ENCODE data around the gene ZNF281.
A peak's percentile ranks its signal among the peaks of the same experiment; 100 is the strongest.
"Not testable (repeated sequence)": the region's sequence is repeated elsewhere in the genome, so short reads cannot be mapped to it uniquely, and the experiment has no call there.

The ZNF281 gene

GRCh38 chr1:200409761-200410565 lies at the start of gene ZNF281:
Gene ZNF281, minus strand, starts transcription at chr1:200410036. Its CDS starts 331 bp downstream, at chr1:200409705.
- peak; percentile 92 to 96 for DNase-seq (ENCODE audit: low read depth in 2 of 2)

- no peak for DNase-seq (ENCODE audit: low read depth in 2 of 2)
These were observed 48.9 kb upstream of the ZNF281 start for GRCh38 chr1:200458780-200459179.

- DNase-seq (ENCODE audit: low read depth in 2 of 2), result no peak
These were observed 48.0 kb upstream of the ZNF281 start for GRCh38 chr1:200457810-200458209.

GRCh38 chr1:200454425-200454824 lies 44.6 kb upstream of the ZNF281 start:
- DNase-seq (ENCODE audit: low read depth in 2 of 2), result no peak

- DNase-seq (ENCODE audit: low read depth in 2 of 2), result no peak
These were observed 43.7 kb upstream of the ZNF281 start for GRCh38 chr1:200453553-200453905.

- no peak for DNase-seq (ENCODE audit: low read depth in 2 of 2)
These were observed 43.2 kb upstream of the ZNF281 start for GRCh38 chr1:200452850-200453552.

- no peak for DNase-seq (ENCODE audit: low read depth in 2 of 2)
These were observed 38.4 kb upstream of the ZNF281 start for GRCh38 chr1:200448034-200448762.

- DNase-seq (ENCODE audit: low read depth in 2 of 2), result no peak
These were observed 35.4 kb upstream of the ZNF281 start for GRCh38 chr1:200445213-200445612.

GRCh38 chr1:200444478-200444877 lies 34.6 kb upstream of the ZNF281 start:
- DNase-seq (ENCODE audit: low read depth in 2 of 2), result no peak

GRCh38 chr1:200443860-200444259 lies 34.0 kb upstream of the ZNF281 start:
- no peak for DNase-seq (ENCODE audit: low read depth in 2 of 2)

- no peak for DNase-seq (ENCODE audit: low read depth in 2 of 2)
These were observed 32.8 kb upstream of the ZNF281 start for GRCh38 chr1:200442537-200443156.

- DNase-seq (ENCODE audit: low read depth in 2 of 2), result no peak
These were observed 32.2 kb upstream of the ZNF281 start for GRCh38 chr1:200442023-200442422.

GRCh38 chr1:200438911-200439310 lies 29.1 kb upstream of the ZNF281 start:
- no peak for DNase-seq (ENCODE audit: low read depth in 2 of 2)

- not testable (repeated sequence) for DNase-seq (ENCODE audit: low read depth in 2 of 2)
These were observed 28.6 kb upstream of the ZNF281 start for GRCh38 chr1:200438413-200438812.

GRCh38 chr1:200437556-200438203 lies 27.8 kb upstream of the ZNF281 start:
- no peak for DNase-seq (ENCODE audit: low read depth in 2 of 2)

GRCh38 chr1:200437088-200437487 lies 27.3 kb upstream of the ZNF281 start:
- no peak for DNase-seq (ENCODE audit: low read depth in 2 of 2)

- no peak for DNase-seq (ENCODE audit: low read depth in 2 of 2)
These were observed 26.6 kb upstream of the ZNF281 start for GRCh38 chr1:200436436-200436835.

- no peak for DNase-seq (ENCODE audit: low read depth in 2 of 2)
These were observed 25.5 kb upstream of the ZNF281 start for GRCh38 chr1:200435200-200435780.

- DNase-seq (ENCODE audit: low read depth in 2 of 2), result no peak
These were observed 23.8 kb upstream of the ZNF281 start for GRCh38 chr1:200433586-200433985.

GRCh38 chr1:200432586-200432985 lies 22.8 kb upstream of the ZNF281 start:
- DNase-seq (ENCODE audit: low read depth in 2 of 2), result no peak

GRCh38 chr1:200429221-200429751 lies 19.4 kb upstream of the ZNF281 start:
- DNase-seq (ENCODE audit: low read depth in 2 of 2), result no peak

Measured in stimulated activated CD8-positive, alpha-beta memory T cell treated with anti-CD3 and anti-CD28 coated beads, Interleukin-7, amount 100 ng/mL, for 4 hours (primary cell).